Measurements from ENCODE around the gene SLC6A11. TPM values are rescaled to one million over a fixed set of nuclear protein-coding genes. Genes with fewer than 3 reads are reported as not detected.

The SLC6A11 gene
- total and polyA plus RNA-seq, 2 of the 13 experiments (the other 11 are each of a cell fraction or from before 2014, with no cell fraction given), result 17.9 to 34.5 TPM

GRCh38 chr3:10848261-10848660 lies 32.2 kb downstream of the SLC6A11 start:
- no peaks in the 10 kb centered on the region for H3K9me3 ChIP-seq (ENCODE audit: low read length)
- H3K4me1 ChIP-seq (ENCODE audit: insufficient read depth, low read length), result no peaks in the 10 kb centered on the region
- ATAC-seq (no peak), DNase-seq (ENCODE audit: low spot score) (no peak), FAIRE-seq (no peak)
- POLR2A ChIA-PET, result no interaction called here
- no peak overlapping the region for H3K27ac ChIP-seq (ENCODE audit: extremely low read length, insufficient read depth, low read length)
- H2AFZ ChIP-seq (ENCODE audit: low read length), result no peak overlapping the region
- no TSS peak for BruUV-seq (replicated peaks)
- in situ Hi-C loops (cut with HindIII; ENCODE audit: extremely low pct_ligation_motif_present, low pct_unique_long_range_greater_than_20kb) (no loop called here), intact Hi-C loops (cut with micrococcal nuclease; ENCODE audit: unreplicated experiment) (no loop called here)
- H3K27me3 ChIP-seq (ENCODE audit: control insufficient read depth in 1 of 2, insufficient read depth in 2 of 2, low read length in 2 of 2), result no peaks in the 10 kb centered on the region; a peak in 1 of 5 replicates
- no peaks in the 10 kb centered on the region for H4K20me1 ChIP-seq (ENCODE audit: insufficient read depth, low read length)
- H3K4me3 ChIP-seq (replicated peaks in 1 of 3; ENCODE audit: insufficient read depth in 1 of 3, low read depth in 2 of 3, low read length in 3 of 3), result no peak overlapping the region
- CTCF ChIA-PET (ENCODE audit: low intra/inter-chr PET ratio, low total read pairs), result no interaction called here
- H3K36me3 ChIP-seq (replicated peaks in 1 of 2; ENCODE audit: control insufficient read depth in 1 of 2, insufficient read depth in 2 of 2, low read length in 2 of 2), result peaks cover 1 to 15% of the 10 kb centered on the region in 2 experiments; a peak in 4 of 5 replicates
- 69% methylated on average over 2 of the region's 3 CpGs for WGBS (ENCODE audit: low lambda C conversion rate)
- H3K79me2 ChIP-seq (ENCODE audit: insufficient read depth, low read length), result no peaks in the 10 kb centered on the region
- TF ChIP-seq SUZ12 (IDR thresholded peaks at IDR 0.05; ENCODE audit: low read depth, low read length), result no peak
- no peak for TF ChIP-seq NAIF1 (CRISPR knock-in tag; IDR thresholded peaks at IDR 0.05; ENCODE audit: borderline replicate concordance)
- no peak for TF ChIP-seq ETV6 (CRISPR knock-in tag; conservative IDR thresholded peaks at IDR 0.05)
- no peak for TF ChIP-seq ZNF652 (CRISPR knock-in tag; IDR thresholded peaks at IDR 0.05; ENCODE audit: borderline replicate concordance, low read depth)
- no peak for TF ChIP-seq NBN (conservative IDR thresholded peaks at IDR 0.05)
- no peak overlapping the region for H3K4me2 ChIP-seq (ENCODE audit: low read depth, low read length)
- no peak overlapping the region for H3K9ac ChIP-seq (ENCODE audit: insufficient read depth, low read depth, low read length)

- 88% methylated on average over 15 of the region's 17 CpGs for WGBS (ENCODE audit: low lambda C conversion rate)
- in situ Hi-C loops (cut with HindIII; ENCODE audit: extremely low pct_ligation_motif_present, low pct_unique_long_range_greater_than_20kb), result no loop called here
- Histone ChIP-seq H3K9me3 (ENCODE audit: low read length) (no peaks in the 10 kb centered on the region), H3K4me1 (ENCODE audit: insufficient read depth, low read length) (peaks cover 24% of the 10 kb centered on the region), H3K4me2 (ENCODE audit: low read depth, low read length) (no peak overlapping the region), H3K27ac (ENCODE audit: extremely low read length, insufficient read depth, low read length) (no peak overlapping the region), H3K4me3 (replicated peaks in 1 of 3; ENCODE audit: insufficient read depth in 1 of 3, low read depth in 2 of 3, low read length in 3 of 3) (no peak overlapping the region), H4K20me1 (ENCODE audit: insufficient read depth, low read length) (no peaks in the 10 kb centered on the region), H3K36me3 (replicated peaks in 1 of 2; ENCODE audit: control insufficient read depth in 1 of 2, insufficient read depth in 2 of 2, low read length in 2 of 2) (peaks cover 0 to 3% of the 10 kb centered on the region in 2 experiments; a peak in 1 of 5 replicates), H3K9ac (ENCODE audit: insufficient read depth, low read depth, low read length) (no peak overlapping the region), H3K27me3 (ENCODE audit: control insufficient read depth in 1 of 2, insufficient read depth in 2 of 2, low read length in 2 of 2) (no peaks in the 10 kb centered on the region), H2AFZ (ENCODE audit: low read length) (no peak overlapping the region), H3K79me2 (ENCODE audit: insufficient read depth, low read length) (no peaks in the 10 kb centered on the region)
- no peak for DNase-seq (ENCODE audit: low spot score)
- BruUV-seq (replicated peaks), result no TSS peak
- CTCF ChIA-PET (ENCODE audit: low intra/inter-chr PET ratio, low total read pairs), result no interaction called here
- no peak for FAIRE-seq
- intact Hi-C loops (cut with micrococcal nuclease; ENCODE audit: unreplicated experiment), result no loop called here
- POLR2A ChIA-PET, result no interaction called here
- no peak for TF ChIP-seq MTF2 (CRISPR knock-in tag; IDR thresholded peaks at IDR 0.05; ENCODE audit: borderline replicate concordance)
- no peak for TF ChIP-seq SP140L (CRISPR knock-in tag; IDR thresholded peaks at IDR 0.05; ENCODE audit: borderline replicate concordance)
- no peak for TF ChIP-seq TBX3 (IDR thresholded peaks at IDR 0.05; ENCODE audit: borderline replicate concordance)
- ATAC-seq, result no peak
Observed at GRCh38 chr3:10852066-10852808, 36.2 kb downstream of the SLC6A11 start.

Data from HepG2 (cell line).